Measurements from ENCODE around the gene PUM1. TPM values are rescaled to one million over a fixed set of nuclear protein-coding genes. Genes with fewer than 3 reads are reported as not detected.

The PUM1 gene
- total and polyA plus RNA-seq, 2 donors (not counting 3 experiments of a cell fraction or from before 2014, with no cell fraction given): 94.7 to 124 TPM

DNA sequence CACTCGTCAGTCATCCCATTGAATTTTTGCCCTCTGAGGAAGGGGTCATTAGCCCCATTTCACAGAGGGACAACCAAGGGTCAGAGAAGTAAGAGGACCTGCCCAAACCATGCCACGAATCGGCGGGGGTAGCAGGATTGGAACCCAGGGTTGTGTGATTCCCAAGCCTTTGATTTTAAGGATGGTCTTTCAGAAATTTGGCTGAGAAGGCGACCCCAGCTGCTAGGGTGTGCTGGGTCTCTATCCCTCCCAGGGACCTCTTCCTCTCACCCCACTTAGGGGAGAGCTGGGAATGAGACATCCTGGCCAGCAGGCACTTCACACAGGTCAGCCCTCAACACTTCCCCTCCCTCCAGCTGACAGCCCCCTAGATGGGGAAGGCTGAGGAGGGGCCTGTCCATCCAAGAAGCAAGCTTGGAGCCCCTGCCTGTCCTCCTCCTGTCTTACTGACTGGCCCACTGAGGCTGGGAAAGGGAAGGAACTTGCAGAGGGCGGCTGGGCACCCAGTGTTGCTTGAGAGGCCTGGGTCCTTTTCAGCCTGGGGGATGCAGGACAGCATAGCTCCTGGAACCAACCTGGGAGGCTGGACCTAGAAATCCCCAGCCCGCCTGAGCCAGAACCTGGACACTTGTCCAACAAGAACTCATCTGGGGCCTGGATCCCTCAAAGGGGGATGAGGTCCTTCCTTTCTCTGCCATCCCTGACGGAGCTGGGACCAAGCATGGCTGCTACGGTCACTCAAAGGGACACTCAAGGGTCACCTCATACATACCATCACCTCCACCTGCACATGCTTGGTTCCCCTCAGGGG lies 158.7 kb downstream of the PUM1 start:
- Histone ChIP-seq H3K9me3 (replicated peaks; ENCODE audit: control insufficient read depth, insufficient read depth, low read length) (no peaks in the 10 kb centered on the region), H3K4me3 (replicated peaks in 1 of 3; ENCODE audit: insufficient read depth in 1 of 3, low read depth in 1 of 3, low read length in 3 of 3) (no peak overlapping the region), H3K27me3 (ENCODE audit: control insufficient read depth in 2 of 2, insufficient read depth in 2 of 2, low read length in 2 of 2) (no peaks in the 10 kb centered on the region), H4K20me1 (replicated peaks; ENCODE audit: control insufficient read depth, extremely low read depth, insufficient read depth, low read length) (no peaks in the 10 kb centered on the region), H3K79me2 (ENCODE audit: control insufficient read depth, insufficient read depth, low read length) (no peaks in the 10 kb centered on the region), H3K4me1 (ENCODE audit: control insufficient read depth, extremely low read depth, insufficient read depth, low read length) (peaks cover 13% of the 10 kb centered on the region), H2AFZ (ENCODE audit: low read depth, low read length) (no peak overlapping the region), H3K9ac (replicated peaks; ENCODE audit: extremely low read depth, insufficient read depth, low read length) (no peak overlapping the region), H3K27ac (ENCODE audit: insufficient read depth, low read depth, low read length) (no peak overlapping the region), H3K36me3 (ENCODE audit: control insufficient read depth in 2 of 2, extremely low read depth in 1 of 2, insufficient read depth in 2 of 2, low read length in 2 of 2) (no peaks in the 10 kb centered on the region), H3K4me2 (ENCODE audit: insufficient read depth, low read length) (no peak overlapping the region), H3K9me1 (replicated peaks; ENCODE audit: control insufficient read depth, extremely low read depth, insufficient read depth, low read length) (no peaks in the 10 kb centered on the region)
- no peak for TF ChIP-seq POLR2AphosphoS5 (IDR thresholded peaks at IDR 0.05; ENCODE audit: insufficient read depth, low read depth, low read length)
- TF ChIP-seq FOS (IDR thresholded peaks at IDR 0.05; ENCODE audit: borderline replicate concordance, insufficient read depth, low read length): no peak
- no peak for TF ChIP-seq EZH2 (IDR thresholded peaks at IDR 0.05; ENCODE audit: borderline replicate concordance, low read depth, low read length, severe bottlenecking)
- no peak for TF ChIP-seq MYC (IDR thresholded peaks at IDR 0.05; ENCODE audit: low read depth, low read length)
- TF ChIP-seq, protein P1, sequence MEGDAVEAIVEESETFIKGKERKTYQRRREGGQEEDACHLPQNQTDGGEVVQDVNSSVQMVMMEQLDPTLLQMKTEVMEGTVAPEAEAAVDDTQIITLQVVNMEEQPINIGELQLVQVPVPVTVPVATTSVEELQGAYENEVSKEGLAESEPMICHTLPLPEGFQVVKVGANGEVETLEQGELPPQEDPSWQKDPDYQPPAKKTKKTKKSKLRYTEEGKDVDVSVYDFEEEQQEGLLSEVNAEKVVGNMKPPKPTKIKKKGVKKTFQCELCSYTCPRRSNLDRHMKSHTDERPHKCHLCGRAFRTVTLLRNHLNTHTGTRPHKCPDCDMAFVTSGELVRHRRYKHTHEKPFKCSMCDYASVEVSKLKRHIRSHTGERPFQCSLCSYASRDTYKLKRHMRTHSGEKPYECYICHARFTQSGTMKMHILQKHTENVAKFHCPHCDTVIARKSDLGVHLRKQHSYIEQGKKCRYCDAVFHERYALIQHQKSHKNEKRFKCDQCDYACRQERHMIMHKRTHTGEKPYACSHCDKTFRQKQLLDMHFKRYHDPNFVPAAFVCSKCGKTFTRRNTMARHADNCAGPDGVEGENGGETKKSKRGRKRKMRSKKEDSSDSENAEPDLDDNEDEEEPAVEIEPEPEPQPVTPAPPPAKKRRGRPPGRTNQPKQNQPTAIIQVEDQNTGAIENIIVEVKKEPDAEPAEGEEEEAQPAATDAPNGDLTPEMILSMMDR (IDR thresholded peaks at IDR 0.05; ENCODE audit: extremely low read depth in 1 of 2, insufficient read depth in 1 of 2, low read depth in 1 of 2, low read length in 2 of 2): no peak
- TF ChIP-seq GATA2 (IDR thresholded peaks at IDR 0.05; ENCODE audit: insufficient read depth, insufficient read length, low read depth, low read length): no peak
- no peak for TF ChIP-seq JUN (IDR thresholded peaks at IDR 0.05; ENCODE audit: borderline replicate concordance, insufficient read depth, insufficient read length, low read depth)
- TF ChIP-seq, protein P2, sequence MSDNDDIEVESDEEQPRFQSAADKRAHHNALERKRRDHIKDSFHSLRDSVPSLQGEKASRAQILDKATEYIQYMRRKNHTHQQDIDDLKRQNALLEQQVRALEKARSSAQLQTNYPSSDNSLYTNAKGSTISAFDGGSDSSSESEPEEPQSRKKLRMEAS (IDR thresholded peaks at IDR 0.05; ENCODE audit: insufficient read depth, insufficient read length): no peak
- TF ChIP-seq POLR2A (IDR thresholded peaks at IDR 0.05; ENCODE audit: low read depth, low read length): no peak
- ChIA-PET POLR2A (no interaction called here), CTCF (interaction anchor here (0.9 to 5.2 kb wide), 4 partner anchors 59 to 127 kb away, joined by 3 to 52 read pairs (median 5); no protein-coding TSS in a partner anchor)
- BruUV-seq (replicated peaks): no TSS peak
- intact Hi-C loops (cut with micrococcal nuclease) (no loop called here), dilution Hi-C loops (cut with MboI; ENCODE audit: extremely low pct_ligation_motif_present, low sequenced_read_pairs) (loop anchor here (25.0 kb wide), 1 partner anchor 95 kb away; no protein-coding TSS in a partner anchor)
- FAIRE-seq (no peak), DNase-seq (ENCODE audit: low read depth, low spot score) (no peak)
